GM19240 (cell line): ENCODE measurements around the gene ZNF260.

Experiments used
- DNase-seq: peaks from one replicate; pipeline ENCODE4 v3.0.0; 2011; ENCODE audit warnings: low spot score; ENCODE audit not compliant: insufficient read length

ZNF260 gene

GRCh38 chr19:36489920-36490415 is 38.1 kb downstream of the ZNF260 start:
- DNase-seq = no peak

DNA sequence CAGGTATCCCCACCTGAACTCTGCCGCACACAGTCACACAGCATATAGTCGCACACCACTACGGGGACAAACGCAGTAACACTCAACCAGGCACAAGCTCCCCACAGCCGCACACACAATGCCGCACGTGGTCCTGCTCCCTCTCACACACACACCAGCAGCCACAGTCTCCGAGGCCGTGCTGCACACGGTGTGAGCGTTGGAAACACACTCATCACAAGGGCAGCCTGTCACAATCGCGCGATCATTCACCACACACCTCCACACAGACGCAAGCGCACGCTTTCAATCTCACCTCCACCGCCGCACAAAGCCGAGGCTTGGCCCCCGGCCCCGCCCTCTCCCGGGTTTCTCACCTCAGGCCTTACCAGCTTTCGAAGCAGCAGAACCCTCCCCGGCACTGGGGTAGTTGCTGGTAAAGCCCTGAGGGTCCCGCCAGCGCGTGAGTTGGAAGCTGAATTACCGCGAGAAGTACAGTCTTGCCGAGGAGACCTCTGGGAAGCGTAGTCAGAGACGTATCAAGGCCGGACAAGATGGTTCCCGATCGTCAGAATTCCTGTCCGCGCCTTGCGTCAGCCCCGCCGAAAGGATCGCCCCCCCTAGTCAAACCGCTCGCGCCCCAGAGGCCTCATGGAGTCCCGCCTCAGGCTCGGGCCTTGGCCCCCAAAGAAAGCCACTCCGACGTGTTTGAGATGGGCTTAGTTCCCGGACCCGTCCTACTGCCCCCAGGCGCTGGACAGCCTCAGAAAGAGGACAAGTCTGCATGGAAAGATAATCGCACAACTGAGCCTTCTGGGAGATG is 38.8 kb downstream of the ZNF260 start, which contains the start of gene ZNF566:
ZNF566 (minus strand) TSS at position 444 of the 802 bp plus-strand sequence. CDS start 13,004 bp downstream, outside the sequence.
- peak; percentile 93 for DNase-seq

DNA sequence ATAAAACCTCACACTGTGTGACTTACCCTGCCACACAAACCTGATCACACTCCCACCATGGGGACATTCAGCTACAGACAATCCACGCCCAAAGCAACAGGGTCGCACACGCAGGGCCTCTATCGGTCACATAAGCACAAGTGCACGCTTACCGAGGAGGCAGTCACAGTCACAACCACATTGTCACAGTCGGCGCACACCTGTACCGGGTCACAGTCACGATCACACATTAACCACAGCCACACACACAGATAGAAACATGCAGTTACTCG is 39.3 kb downstream of the ZNF260 start:
- peak; percentile 5 for DNase-seq

DNA sequence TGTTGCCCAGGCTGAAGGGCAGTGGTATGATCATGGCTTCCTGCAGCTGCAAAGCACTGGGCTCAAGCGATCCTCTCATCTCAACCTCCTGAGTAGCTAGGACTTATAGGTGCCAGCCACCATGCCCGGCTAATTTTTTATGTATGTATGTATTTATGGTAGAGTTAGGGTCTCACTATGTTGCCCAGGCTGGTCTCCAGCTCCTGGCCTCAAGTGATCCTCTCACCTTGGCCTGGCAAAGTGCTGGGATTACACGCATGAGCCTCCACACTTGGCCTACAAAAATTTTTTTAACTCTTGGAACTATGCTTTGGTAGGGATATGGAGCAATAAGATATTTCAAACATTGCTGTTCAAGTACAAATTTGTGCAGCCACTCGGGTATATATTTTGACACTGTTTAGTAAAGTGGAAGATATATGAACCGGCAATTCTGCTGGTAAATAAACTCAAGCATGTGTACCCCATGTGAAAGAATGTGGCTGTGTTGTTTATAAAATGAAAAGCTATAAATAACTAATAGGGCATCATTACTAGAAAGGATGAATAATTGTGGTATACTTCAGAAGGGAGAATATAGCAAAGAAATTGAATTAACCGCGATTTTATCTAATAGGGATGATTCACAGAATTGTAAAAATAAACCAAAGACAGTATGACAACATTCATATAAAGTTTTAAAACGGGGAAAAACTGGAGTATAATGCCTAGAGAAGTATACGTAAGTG is 39.8 kb downstream of the ZNF260 start:
- DNase-seq = no peak

- DNase-seq = no peak
These were observed 44.4 kb downstream of the ZNF260 start for GRCh38 chr19:36483653-36484052.

GRCh38 chr19:36482876-36483275 is 45.2 kb downstream of the ZNF260 start:
- DNase-seq = no peak
